Stimulated activated CD4-positive, alpha-beta T cell treated with anti-CD3 and anti-CD28 coated beads, Interleukin-1b, Interleukin-23, amount 100 ng/mL, for 4 hours (primary cell): ENCODE results near the gene NFATC1.

Source experiments
- DNase-seq, 2 donors: peaks; one replicate each; pipeline ENCODE4 v3.0.0-alpha.2; 2020; ENCODE audit warnings: low read depth in 2 of 2

Gene NFATC1

GRCh38 chr18:79554945-79555645 is 159.4 kb downstream of the NFATC1 start:
- DNase-seq = no peak

DNA sequence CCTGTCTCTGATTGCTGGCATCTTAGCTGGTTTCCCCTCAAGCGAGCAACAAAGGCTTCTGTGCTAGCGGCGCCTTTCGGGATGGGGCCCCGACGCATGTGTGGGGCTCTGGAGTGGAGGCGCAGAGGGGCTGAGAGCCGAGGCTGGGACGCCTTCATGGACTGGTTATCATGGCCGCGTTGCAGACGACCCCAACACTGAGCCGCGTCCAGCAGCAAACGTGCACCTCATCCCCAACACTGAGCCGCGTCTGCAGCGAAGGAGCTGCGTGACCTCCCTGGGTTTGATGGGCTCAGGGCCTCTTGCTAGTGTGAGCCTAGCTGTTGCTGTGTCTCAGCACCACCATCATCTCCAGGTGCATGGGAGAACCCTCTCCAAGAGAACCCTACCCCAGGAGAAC is 160.2 kb downstream of the NFATC1 start:
- DNase-seq = no peak

GRCh38 chr18:79556829-79557585 is 161.3 kb downstream of the NFATC1 start:
- DNase-seq = no peak

DNA sequence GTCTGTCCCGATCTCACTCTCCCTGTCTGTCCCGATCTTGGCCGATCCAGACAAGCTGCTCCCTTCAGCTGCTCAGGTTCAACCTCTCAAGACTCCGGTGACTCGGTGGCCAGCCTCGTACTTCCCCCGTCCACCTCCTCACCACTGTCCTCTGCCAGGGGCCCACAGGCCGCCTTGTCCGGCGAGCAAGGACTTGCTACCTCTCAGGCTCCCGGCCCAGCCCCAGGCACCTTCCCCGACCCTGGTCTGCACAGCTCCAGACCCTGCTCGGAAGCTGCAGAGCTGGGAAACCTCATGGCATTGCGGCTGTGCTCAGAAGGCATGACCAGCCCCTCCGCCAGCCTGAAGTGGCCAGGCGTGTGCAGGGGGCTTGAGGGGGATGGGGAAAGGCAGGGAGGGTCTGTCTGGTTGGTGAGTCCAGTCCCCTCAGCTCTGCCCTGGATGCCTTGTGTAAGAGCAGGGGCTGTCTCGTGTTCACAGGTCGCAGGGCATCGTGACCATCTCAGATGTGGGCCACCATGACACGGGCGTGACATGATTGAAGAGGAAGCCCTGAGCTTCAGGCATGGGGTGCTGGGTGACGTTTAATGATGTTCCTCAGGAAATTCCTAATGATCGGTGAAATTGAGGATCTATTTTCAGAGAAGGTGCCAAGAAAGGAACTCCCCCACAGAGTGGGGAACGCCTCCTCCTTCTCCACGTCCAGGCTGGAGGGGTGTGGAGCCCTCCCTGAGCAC is 162.6 kb downstream of the NFATC1 start:
- no peak for DNase-seq

DNA sequence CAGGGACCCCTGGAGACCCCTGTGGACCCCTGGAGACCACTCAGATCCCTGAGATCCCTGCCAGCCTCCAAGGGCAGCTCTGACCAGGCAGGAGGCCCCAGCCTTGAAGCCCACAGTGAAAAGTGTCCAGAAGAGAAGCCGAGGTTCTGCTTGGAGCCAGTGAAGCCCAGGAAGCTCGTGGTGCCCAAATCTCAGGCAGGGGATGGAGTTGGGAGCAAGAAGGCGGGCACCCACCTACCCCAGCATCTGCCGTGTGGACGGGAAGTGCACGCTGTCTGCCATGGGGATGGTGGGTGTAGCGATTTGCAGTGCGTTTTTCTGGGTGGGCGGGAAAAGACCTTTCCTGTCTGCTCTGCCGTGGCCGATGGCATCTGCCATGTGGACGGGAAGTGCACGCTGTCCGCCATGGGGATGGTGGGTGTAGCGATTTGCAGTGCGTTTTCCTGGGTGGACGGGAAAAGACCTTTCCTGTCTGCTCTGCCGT is 163.2 kb downstream of the NFATC1 start:
- DNase-seq = no peak

GRCh38 chr18:79559436-79559835 is 163.7 kb downstream of the NFATC1 start:
- no peak for DNase-seq

DNA sequence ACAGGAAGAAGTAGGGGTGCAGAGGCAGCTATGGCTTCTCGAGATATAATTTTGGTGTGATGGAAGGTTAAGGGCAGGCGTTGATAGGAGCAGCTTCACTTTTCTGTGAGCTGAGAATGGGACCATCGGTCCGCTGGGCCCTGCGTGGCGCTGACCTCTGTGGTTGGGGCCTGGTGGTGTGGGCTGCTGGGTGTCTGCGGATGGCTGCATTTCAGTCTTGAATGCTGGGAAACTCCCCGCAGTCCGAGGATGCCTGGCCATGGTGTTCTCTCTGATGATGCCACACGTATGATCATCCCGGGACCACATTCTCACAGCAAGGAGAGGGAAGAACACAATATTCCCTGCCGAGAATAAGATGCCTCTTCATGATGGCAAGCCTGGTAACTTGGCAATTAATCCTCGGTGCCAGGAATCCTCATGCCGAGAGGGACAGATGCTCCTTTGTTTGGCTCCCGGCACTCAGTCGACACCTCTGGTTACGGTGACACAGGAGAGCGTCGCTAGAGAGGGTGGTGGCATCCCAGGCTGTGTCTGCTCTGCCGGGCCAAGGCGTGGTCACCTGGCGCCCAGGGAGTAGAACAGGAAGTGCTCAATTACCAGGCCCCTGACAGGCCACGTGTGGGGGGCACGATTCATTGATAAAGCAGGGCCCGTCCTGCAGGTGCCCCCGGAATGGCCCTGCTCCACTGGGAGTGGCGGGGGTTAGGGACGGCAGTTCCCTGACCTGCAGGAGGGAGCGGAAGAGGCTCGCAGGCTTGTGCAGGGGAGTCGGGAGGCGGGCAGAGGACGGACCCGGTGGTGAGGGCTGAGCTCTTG is 164.5 kb downstream of the NFATC1 start:
- no peak for DNase-seq

GRCh38 chr18:79560861-79561210 is 165.1 kb downstream of the NFATC1 start:
- no peak for DNase-seq

DNA sequence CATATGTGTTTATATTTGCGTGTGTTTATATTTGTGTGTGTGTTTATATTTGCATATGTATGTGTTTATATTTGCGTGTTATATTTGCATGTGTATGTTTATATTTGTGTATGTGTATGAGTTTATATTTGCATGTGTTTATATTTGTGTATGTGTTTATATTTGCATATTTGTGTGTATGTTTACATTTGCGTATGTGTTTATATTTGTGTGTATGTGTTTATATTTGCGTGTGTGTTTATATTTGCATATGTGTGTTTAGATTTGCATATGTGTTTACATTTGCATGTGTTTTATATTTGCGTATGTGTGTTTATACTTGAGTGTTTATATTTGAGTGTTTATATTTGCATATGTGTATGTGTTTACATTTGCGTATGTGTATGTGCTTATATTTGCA is 168.2 kb downstream of the NFATC1 start:
- DNase-seq = no peak

GRCh38 chr18:79564441-79564840 is 168.7 kb downstream of the NFATC1 start:
- DNase-seq = no peak

DNA sequence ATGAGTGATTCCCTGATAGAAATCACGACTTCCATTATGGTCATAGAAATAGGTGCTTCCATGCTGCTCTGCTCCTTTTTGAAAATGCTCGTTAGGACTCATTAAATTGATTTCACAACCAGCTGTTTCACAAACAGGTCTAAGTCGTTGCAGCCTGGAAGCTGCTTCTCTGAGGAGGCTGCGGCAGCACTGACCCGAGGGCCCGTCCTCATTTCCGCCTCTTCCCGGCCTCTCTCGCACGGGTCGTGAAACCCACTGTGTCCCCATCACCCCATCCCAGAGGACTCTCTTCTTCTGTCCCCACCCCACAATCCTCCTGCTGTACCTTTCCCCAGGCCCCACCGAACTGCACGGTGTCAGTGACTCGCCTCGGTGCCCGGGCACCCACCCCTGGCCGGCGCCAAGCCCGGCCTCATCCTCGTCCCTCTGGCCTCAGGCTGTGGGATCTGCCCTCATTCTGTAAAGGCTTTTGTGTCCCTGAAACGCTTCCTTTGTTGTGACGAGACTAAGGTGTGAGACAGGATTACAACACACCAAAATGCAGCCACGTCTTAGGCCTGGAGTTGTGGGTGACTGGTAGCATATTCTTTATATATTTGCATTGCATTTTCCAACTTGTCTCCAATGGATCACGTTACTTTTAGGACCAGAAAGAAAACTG is 171.2 kb downstream of the NFATC1 start:
- DNase-seq = no peak

DNA sequence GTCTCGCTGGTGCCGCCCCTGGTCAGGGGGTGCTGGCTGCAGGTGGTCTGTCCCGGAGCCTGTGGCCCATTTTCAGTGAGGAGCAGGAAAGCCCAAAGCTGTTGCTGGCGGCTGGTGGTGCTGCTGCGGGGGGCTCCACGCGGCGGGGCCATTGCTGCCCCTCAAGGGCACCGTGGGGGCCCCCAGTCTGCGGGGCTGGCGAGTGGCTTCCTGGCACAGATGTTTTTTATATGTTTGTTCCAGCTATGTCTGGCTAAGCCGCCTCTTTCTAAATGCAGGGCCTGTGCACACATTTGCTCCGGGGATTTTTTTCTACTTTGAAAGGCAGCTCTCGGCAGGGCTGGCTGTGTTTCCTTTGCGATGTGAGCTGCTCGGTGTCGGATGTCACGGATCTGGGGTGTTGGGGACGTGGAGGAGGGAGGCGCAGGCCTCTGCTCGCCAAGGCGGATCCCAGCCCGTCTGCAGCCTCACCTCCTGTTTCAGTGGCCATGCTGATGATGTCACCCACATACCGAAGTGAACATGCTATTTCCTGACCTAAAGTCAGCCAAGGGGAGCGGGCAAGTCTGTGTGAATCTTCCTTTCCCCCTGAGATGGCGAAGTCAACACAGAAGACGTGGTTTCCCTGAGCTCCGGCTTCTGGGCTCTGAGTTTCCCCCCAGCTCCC is 171.9 kb downstream of the NFATC1 start:
- no peak for DNase-seq

GRCh38 chr18:79568543-79569205 is 172.9 kb downstream of the NFATC1 start:
- DNase-seq = no peak

DNA sequence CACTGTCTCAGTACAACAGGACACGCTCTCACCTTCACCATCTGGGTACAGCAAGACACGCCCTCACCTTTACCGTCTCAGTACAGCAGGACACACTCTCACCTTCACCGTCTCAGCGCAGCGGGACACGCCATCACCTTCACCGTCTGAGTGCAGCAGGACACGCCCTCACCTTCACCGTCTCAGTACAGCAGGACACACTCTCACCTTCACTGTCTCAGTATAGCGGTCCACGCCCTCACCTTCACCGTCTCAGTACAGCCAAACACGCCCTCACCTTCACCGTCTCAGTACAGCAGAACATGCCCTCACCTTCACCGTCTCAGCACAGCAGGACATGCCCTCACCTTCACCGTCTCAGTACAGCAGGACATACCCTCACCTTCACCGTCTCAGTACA is 174.0 kb downstream of the NFATC1 start:
- no peak for DNase-seq

- no peak for DNase-seq
These were observed 174.8 kb downstream of the NFATC1 start for GRCh38 chr18:79570266-79571201.

DNA sequence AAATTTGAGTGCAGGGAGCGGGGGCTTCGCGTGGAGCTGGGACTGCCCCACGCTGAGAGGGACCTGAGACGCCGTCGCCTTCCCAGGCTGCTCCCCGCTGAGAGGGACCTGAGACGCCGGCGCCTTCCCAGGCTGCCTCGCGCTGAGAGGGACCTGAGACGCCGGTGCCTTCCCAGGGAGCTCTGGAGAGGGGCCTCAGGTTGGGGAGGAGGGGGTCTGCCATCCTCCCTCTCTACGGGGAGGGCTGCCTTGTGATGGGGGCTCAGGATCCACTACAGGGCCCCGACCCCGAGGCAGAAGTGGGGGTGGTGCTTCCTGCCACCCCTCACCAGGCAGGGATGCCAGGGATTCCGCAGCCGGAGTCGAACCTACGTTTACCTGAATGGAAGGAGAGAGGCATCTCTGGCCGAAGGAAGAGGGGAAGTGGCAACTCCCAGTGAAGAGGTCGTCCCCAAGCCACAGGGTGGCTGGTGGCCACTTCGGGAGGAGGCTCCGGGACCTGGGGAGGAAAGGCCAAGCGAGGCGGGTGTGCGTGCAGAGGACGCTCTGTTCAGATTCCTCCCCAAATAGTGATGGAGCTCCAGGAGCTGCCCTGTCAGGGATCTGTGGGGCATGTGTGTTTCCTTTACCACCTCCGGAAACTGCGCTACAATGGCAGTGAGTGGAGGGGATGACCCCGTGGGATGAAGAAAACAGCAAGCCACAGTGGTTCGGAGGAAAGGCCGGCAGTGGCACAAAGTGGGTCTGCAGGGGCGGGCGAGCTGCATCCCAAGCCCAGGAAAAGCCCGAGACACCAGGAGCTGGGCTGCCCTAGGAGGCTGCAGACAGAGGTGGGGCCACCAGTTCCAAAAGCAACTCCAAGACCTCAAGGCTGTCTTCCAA is 175.7 kb downstream of the NFATC1 start:
- no peak for DNase-seq

DNA sequence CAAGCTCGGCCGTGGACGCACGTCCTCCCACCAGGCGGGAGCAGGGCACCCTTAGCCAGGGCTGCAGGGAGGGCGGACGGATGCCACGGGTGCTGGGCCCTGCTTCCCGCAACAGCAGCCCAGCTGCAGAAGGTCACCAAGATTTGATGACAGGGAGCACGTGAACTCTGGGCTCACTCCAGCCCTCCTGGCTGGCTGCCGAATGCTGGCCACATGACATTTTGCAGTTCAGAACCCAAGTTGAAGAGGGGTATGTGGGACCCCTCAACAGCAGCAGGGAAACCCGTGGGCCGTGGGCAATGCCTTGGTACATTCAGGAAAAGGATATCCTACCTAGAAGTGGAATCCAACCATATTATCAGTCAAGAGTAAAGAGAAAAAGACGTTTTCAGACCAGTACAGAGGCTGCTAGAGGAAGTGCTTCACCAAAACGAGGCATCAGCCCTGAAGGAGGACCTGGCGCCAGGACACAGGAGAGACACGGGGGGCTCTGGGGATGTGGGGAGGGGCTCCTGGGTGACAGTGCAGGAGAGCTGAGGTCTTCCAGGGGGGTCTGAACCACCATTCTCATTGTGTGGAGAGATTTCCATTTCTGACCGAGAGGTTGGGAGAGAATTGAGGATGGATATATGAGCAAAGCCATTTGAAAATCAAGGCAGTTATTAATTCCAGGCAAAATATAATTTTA is 176.5 kb downstream of the NFATC1 start:
- no peak for DNase-seq
